GM13977 (cell line): Measurements from ENCODE around the gene GIMAP1.

ENCODE experiments used
- DNase-seq: peaks from one replicate; pipeline ENCODE4 v3.0.0; 2012; ENCODE audit warnings: low spot score
- in situ Hi-C: fragments of 300-500 bp; cut with MboI; formaldehyde crosslinking; loops from one replicate; pipeline ENCODE4 v1.12.0; 2022; ENCODE audit warnings: low sequenced_read_pairs, low pct_unique_long_range_greater_than_20kb, mixed read lengths, inconsistent platforms; ENCODE audit not compliant: unreplicated experiment
- TF ChIP-seq, protein P1 (sequence below): IDR thresholded peaks from 2 replicates; pipeline ENCODE4 v1.5.1; 2012; ENCODE audit warnings: mild to moderate bottlenecking, control low read depth; ENCODE audit not compliant: insufficient read depth; ENCODE audit errors: extremely low read depth, missing control alignments

GIMAP1 gene

DNA sequence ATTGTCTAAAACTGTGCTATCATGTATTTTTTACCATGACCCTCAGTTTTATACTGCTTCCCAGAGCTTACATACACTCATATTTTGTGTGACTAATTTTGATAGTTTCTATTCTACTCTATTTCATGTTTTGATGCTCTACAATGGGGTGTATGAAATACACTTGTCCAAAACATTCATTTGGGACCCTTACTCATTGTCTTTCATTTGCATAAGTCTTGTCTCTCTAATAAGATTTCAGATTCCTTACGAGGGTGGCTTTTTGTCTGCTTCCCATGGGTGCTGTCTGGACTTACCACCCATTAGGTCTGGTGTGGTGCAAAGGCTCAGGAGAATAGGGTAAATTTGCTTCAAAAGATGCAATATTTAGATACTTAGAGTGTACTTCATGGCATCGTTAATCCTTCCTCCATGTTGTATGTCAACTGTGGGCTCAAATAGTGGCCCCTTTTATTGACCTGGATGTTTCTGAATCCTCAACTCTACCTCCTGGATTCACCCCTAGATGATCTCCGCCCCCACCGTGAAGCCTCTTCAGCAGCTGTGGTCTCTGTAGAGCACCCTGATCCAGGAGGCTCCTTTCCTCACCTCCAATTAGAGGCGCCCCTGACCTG lies 17.2 kb downstream of the GIMAP1 start:
- no peak for DNase-seq
- in situ Hi-C loops = loop anchor here (10.0 kb wide), 1 partner anchor 279 kb away; the partner anchor contains the start of gene GIMAP8
- TF ChIP-seq, protein P1, sequence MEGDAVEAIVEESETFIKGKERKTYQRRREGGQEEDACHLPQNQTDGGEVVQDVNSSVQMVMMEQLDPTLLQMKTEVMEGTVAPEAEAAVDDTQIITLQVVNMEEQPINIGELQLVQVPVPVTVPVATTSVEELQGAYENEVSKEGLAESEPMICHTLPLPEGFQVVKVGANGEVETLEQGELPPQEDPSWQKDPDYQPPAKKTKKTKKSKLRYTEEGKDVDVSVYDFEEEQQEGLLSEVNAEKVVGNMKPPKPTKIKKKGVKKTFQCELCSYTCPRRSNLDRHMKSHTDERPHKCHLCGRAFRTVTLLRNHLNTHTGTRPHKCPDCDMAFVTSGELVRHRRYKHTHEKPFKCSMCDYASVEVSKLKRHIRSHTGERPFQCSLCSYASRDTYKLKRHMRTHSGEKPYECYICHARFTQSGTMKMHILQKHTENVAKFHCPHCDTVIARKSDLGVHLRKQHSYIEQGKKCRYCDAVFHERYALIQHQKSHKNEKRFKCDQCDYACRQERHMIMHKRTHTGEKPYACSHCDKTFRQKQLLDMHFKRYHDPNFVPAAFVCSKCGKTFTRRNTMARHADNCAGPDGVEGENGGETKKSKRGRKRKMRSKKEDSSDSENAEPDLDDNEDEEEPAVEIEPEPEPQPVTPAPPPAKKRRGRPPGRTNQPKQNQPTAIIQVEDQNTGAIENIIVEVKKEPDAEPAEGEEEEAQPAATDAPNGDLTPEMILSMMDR = no peak

DNA sequence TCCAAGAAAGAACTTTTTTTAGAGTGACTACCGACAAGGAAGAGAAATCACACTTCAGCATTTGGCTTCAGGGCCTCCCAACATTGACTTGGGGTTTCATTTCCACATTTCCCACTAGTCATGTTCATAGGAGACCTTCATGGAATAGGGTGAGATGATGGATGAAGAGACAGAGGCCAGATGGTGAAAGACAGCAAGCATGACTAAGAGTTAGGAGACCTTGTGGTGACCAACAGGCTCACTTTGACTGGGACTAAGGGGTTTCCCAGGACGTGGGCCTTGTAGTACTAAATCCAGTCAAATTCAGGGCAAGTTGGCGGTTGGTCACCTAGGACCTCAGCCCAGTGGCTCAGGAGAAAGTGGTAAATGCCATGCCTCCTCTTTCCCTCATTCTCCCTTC lies 17.8 kb downstream of the GIMAP1 start:
- in situ Hi-C loops = loop anchor here (10.0 kb wide), 1 partner anchor 279 kb away; the partner anchor contains the start of gene GIMAP8
- TF ChIP-seq, protein P1 = no peak

DNA sequence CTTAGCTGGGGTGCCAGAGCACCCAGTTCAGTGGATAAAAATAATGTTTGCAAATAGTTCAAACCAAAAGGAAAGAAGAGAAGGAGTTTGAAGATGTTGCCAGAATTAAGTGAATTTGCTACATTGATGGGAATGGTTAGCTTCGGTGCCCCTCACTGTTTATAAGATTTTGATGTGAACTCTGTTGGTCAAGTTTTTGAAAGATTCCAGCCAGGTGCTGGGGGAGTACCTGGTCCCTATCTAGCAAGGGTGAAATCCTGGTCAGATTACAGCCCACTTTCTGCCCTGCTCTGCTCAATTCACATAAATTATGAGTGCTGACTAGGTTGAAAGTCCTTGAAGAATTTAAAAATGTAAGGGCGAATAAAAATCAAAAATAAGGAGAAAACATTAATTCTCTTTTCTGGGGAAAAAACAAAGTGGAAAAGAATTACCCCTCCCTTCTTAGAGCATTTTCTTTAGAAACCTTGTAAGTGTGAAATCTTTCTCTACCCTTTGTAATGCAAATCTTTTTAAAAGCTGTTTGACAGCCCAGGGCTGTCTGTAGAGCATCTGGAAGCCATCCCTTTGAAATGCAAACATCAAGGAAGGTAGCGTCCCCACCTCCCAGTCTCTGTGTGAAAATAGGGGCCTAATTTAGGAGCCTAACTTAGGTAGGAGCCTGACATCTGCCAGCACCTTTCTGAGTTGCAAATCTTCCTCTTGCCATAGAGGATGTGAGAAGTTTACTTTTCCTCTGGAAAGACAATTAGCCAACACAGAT lies 19.4 kb downstream of the GIMAP1 start:
- TF ChIP-seq, protein P1 = no peak
- in situ Hi-C loops = loop anchor here (10.0 kb wide), 1 partner anchor 281 kb away; the partner anchor contains the start of gene GIMAP8
- DNase-seq = no peak

More for the DNA sequence above, 17.8 kb downstream of the GIMAP1 start:
- no peak for DNase-seq

DNA sequence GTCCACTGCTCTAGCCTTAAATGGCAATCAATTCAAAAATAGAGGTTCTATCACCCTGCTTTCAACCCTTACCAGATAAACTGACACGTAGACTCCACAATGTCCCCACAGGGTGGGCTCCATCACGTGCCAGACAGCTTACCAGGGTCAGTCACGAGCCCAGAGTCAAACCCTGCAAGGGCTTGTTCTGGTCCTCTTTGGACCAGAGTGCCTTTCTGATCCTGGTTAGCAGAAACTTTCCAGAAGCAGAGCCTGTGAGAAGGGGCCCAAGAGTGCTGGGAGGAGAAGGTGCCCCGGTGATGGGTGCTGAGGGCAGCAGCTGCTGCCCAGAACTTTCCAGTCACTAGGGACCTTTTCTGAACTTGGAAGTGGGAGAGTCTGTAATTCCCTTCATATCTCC lies 20.5 kb downstream of the GIMAP1 start:
- in situ Hi-C loops = loop anchor here (10.0 kb wide), 1 partner anchor 282 kb away; the partner anchor contains the start of gene GIMAP8
- TF ChIP-seq, protein P1 = no peak
- no peak for DNase-seq

DNA sequence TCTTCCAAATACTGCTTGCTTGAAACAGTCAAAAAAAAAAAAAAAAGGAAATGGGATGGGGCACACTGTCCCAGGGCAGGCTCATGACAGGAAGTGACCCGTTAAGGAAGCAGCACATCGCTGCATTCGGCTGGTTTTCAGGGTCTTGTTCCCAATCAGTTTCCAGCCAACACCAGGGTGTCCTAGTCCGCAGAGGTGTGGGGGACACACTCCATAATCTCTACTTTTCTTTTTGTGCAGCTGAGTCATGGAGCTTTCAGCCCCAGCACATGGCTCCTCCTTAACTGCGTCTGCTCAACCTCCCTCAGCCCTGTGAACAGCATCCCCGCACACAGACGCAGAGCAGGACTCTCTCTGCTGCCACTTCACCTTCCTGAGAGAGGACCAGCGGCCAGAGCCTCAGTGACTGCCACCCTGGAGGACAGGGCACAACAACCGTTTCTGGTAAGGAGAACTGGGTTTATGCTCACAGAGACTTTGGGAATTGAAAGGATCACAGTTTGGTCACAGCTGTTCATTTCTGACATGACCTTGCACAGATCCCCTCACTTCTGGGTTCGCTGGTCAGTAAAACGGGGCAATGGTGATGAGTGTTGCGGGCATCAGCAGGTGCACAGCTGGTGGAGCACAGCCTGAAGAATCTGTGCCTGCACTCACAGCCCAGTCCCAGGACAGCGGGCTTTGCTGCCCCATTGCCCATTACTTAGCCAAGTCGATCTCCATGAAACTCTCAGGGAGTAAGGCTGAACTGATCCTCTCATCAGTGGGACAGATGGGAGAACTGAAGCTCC lies 21.0 kb downstream of the GIMAP1 start, which contains the start of gene GIMAP5:
Gene GIMAP5, plus strand, starts transcription at position 154 of the 791 bp plus-strand sequence. CDS start 3,467 bp downstream, outside the sequence.
- in situ Hi-C loops = loop anchor here (10.0 kb wide), 1 partner anchor 283 kb away; the partner anchor contains the start of gene GIMAP8
- TF ChIP-seq, protein P1 = no peak
- DNase-seq = no peak

DNA sequence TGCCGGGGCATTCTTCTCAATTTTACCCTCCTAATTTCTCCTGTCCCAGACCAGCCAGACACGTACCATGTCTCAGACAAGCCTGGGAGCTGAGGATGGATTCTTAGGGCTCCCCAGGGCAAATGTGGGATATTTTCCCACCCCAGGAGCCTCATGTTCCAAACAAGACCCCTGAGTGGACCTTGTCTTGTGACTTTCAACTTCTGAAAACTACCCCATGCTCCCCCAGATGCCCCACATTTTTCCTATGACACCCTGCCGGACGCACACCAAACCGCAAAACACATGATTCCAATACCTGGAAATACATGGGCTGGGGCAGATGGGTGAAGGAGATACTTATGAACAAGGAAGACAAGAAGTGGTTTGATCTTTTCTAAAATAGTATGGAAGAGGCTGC lies 21.7 kb downstream of the GIMAP1 start:
- in situ Hi-C loops = loop anchor here (10.0 kb wide), 1 partner anchor 283 kb away; the partner anchor contains the start of gene GIMAP8
- TF ChIP-seq, protein P1 = no peak
- DNase-seq = no peak
